Stimulated activated CD4-positive, alpha-beta T cell treated with anti-CD3 and anti-CD28 coated beads, Interleukin-15, amount 100 ng/mL, for 24 hours (primary cell): Measurements from ENCODE around the gene FITM1.

Experiments used
- DNase-seq: peaks from one replicate; pipeline ENCODE4 v3.0.0-alpha.2; 2020

The FITM1 gene

GRCh38 chr14:24143511-24143910, 13.1 kb downstream of the FITM1 start:
- DNase-seq: no peak

- no peak for DNase-seq
Measured at GRCh38 chr14:24144451-24144850, 14.0 kb downstream of the FITM1 start.

GRCh38 chr14:24145219-24145618, 14.8 kb downstream of the FITM1 start:
- no peak for DNase-seq

GRCh38 chr14:24145690-24146452, 15.4 kb downstream of the FITM1 start:
- DNase-seq: no peak

GRCh38 chr14:24146453-24146977, 16.1 kb downstream of the FITM1 start, which contains the start of gene PSME2:
Gene PSME2 (minus strand): TSS chr14:24146610. CDS start chr14:24146581, 29 bp downstream.
- DNase-seq: peak; percentile 97

- DNase-seq: peak; percentile 100
Measured at GRCh38 chr14:24146978-24147760, 16.7 kb downstream of the FITM1 start, which contains the start of gene RNF31. Gene RNF31 (plus strand): TSS chr14:24147498. CDS start chr14:24147699, 201 bp downstream.

- no peak for DNase-seq
Measured at GRCh38 chr14:24147761-24148428, 17.4 kb downstream of the FITM1 start.

- no peak for DNase-seq
Measured at GRCh38 chr14:24149302-24149969, 19.0 kb downstream of the FITM1 start.

GRCh38 chr14:24150061-24150460, 19.6 kb downstream of the FITM1 start:
- no peak for DNase-seq

- no peak for DNase-seq
Measured at GRCh38 chr14:24150567-24150966, 20.1 kb downstream of the FITM1 start.

GRCh38 chr14:24150993-24151392, 20.5 kb downstream of the FITM1 start:
- DNase-seq: no peak

- no peak for DNase-seq
Measured at GRCh38 chr14:24151404-24152080, 21.1 kb downstream of the FITM1 start.

GRCh38 chr14:24155100-24155499, 24.6 kb downstream of the FITM1 start:
- DNase-seq: no peak

GRCh38 chr14:24156840-24157239, 26.4 kb downstream of the FITM1 start:
- no peak for DNase-seq

GRCh38 chr14:24157331-24157730, 26.9 kb downstream of the FITM1 start:
- no peak for DNase-seq

- no peak for DNase-seq
Measured at GRCh38 chr14:24159777-24160498, 29.5 kb downstream of the FITM1 start.

GRCh38 chr14:24160499-24160849, 30.0 kb downstream of the FITM1 start:
- no peak for DNase-seq

GRCh38 chr14:24160850-24161804, 30.7 kb downstream of the FITM1 start, which contains the start of gene IRF9:
Gene IRF9 (plus strand): TSS chr14:24161265. CDS start chr14:24162145, 880 bp downstream.
- peak; percentile 96 for DNase-seq

- peak; percentile 54 for DNase-seq
Measured at GRCh38 chr14:24162093-24162492, 31.6 kb downstream of the FITM1 start.

- DNase-seq: no peak
Measured at GRCh38 chr14:24164518-24164991, 34.1 kb downstream of the FITM1 start.
